Measurements from ENCODE around the gene SETBP1.

The SETBP1 gene

GRCh38 chr18:44934901-44935300 is 254.2 kb downstream of the SETBP1 start:
- Histone ChIP-seq H3K27me3 (ENCODE audit: insufficient read depth, low read length) (no peaks in the 10 kb centered on the region), H3K4me3 (ENCODE audit: low read depth, low read length, poor library complexity, severe bottlenecking) (no peak overlapping the region), H3K79me2 (ENCODE audit: insufficient read depth, low read length) (no peaks in the 10 kb centered on the region), H2AFZ (ENCODE audit: low read length) (no peak overlapping the region), H3K27ac (ENCODE audit: low read depth, low read length, poor library complexity, severe bottlenecking) (no peak overlapping the region), H3F3A (ENCODE audit: insufficient read depth, low read length) (no peaks in the 10 kb centered on the region), H3K4me1 (ENCODE audit: insufficient read depth, low read length, severe bottlenecking) (no peaks in the 10 kb centered on the region), H3K4me2 (ENCODE audit: low read length) (no peak overlapping the region), H3K36me3 (ENCODE audit: insufficient read depth, low read length) (no peaks in the 10 kb centered on the region; the same call in 1 of the 2 replicates), H3K9ac (ENCODE audit: low read length) (no peak overlapping the region), H3K9me3 (ENCODE audit: low read length) (no peaks in the 10 kb centered on the region), H4K20me1 (ENCODE audit: insufficient read depth, low read length) (no peaks in the 10 kb centered on the region), H3K9me2 (ENCODE audit: low read depth, low read length) (no peaks in the 10 kb centered on the region)
- TF ChIP-seq CTCF (IDR thresholded peaks at IDR 0.05; ENCODE audit: low read length) (no peak), EZH2 (IDR thresholded peaks at IDR 0.05; ENCODE audit: borderline replicate concordance, low read length) (no peak)

GRCh38 chr18:44935455-44935854 is 254.8 kb downstream of the SETBP1 start:
- Histone ChIP-seq H3K27me3 (ENCODE audit: insufficient read depth, low read length) (no peaks in the 10 kb centered on the region), H3K4me2 (ENCODE audit: low read length) (no peak overlapping the region), H3K9me2 (ENCODE audit: low read depth, low read length) (no peaks in the 10 kb centered on the region), H3F3A (ENCODE audit: insufficient read depth, low read length) (no peaks in the 10 kb centered on the region), H3K27ac (ENCODE audit: low read depth, low read length, poor library complexity, severe bottlenecking) (no peak overlapping the region), H2AFZ (ENCODE audit: low read length) (no peak overlapping the region), H3K4me3 (ENCODE audit: low read depth, low read length, poor library complexity, severe bottlenecking) (no peak overlapping the region), H3K36me3 (ENCODE audit: insufficient read depth, low read length) (no peaks in the 10 kb centered on the region; the same call in 1 of the 2 replicates), H4K20me1 (ENCODE audit: insufficient read depth, low read length) (no peaks in the 10 kb centered on the region), H3K4me1 (ENCODE audit: insufficient read depth, low read length, severe bottlenecking) (no peaks in the 10 kb centered on the region), H3K9ac (ENCODE audit: low read length) (no peak overlapping the region), H3K79me2 (ENCODE audit: insufficient read depth, low read length) (no peaks in the 10 kb centered on the region), H3K9me3 (ENCODE audit: low read length) (no peaks in the 10 kb centered on the region)
- TF ChIP-seq CTCF (IDR thresholded peaks at IDR 0.05; ENCODE audit: low read length) (no peak), EZH2 (IDR thresholded peaks at IDR 0.05; ENCODE audit: borderline replicate concordance, low read length) (no peak)

GRCh38 chr18:44936485-44936884 is 255.8 kb downstream of the SETBP1 start:
- no peak overlapping the region for H2AFZ ChIP-seq (ENCODE audit: low read length)
- TF ChIP-seq CTCF (IDR thresholded peaks at IDR 0.05; ENCODE audit: low read length) (no peak), EZH2 (IDR thresholded peaks at IDR 0.05; ENCODE audit: borderline replicate concordance, low read length) (no peak)

More at GRCh38 chr18:44936485-44936884, 255.8 kb downstream of the SETBP1 start:
- Histone ChIP-seq H3K27ac (ENCODE audit: low read depth, low read length, poor library complexity, severe bottlenecking) (no peak overlapping the region), H3K27me3 (ENCODE audit: insufficient read depth, low read length) (no peaks in the 10 kb centered on the region), H3K4me2 (ENCODE audit: low read length) (no peak overlapping the region), H3K79me2 (ENCODE audit: insufficient read depth, low read length) (no peaks in the 10 kb centered on the region), H4K20me1 (ENCODE audit: insufficient read depth, low read length) (no peaks in the 10 kb centered on the region), H3K9ac (ENCODE audit: low read length) (no peak overlapping the region), H3K9me3 (ENCODE audit: low read length) (no peaks in the 10 kb centered on the region), H3K9me2 (ENCODE audit: low read depth, low read length) (no peaks in the 10 kb centered on the region), H3K36me3 (ENCODE audit: insufficient read depth, low read length) (no peaks in the 10 kb centered on the region; the same call in 1 of the 2 replicates), H3F3A (ENCODE audit: insufficient read depth, low read length) (no peaks in the 10 kb centered on the region), H3K4me1 (ENCODE audit: insufficient read depth, low read length, severe bottlenecking) (no peaks in the 10 kb centered on the region), H3K4me3 (ENCODE audit: low read depth, low read length, poor library complexity, severe bottlenecking) (no peak overlapping the region)
